Keratinocyte (primary cell): ENCODE measurements around the gene DAPK3. TPM values are rescaled to one million over a fixed set of nuclear protein-coding genes. Genes with fewer than 3 reads are reported as not detected.

ENCODE experiments used
- DNase-seq: peaks from one replicate; pipeline ENCODE4 v3.0.0-alpha.2; 2011; ENCODE audit warnings: low read depth, missing footprints, low spot score
- FAIRE-seq: peaks from 2 replicates; lab custom pipeline; 2011; peaks lifted over from hg19 to GRCh38; lab: Jason Lieb, UNC
- H2AFZ ChIP-seq: 2 replicates; pipeline ENCODE4 v1.6.0; 2012; ENCODE audit warnings: low read length, control low read depth, inconsistent platforms; ENCODE audit not compliant: control insufficient read depth
- H3K27ac ChIP-seq: 2 replicates; pipeline ENCODE4 v1.5.1; 2011; ENCODE audit warnings: low read length; ENCODE audit not compliant: control insufficient read depth, insufficient read depth
- H3K27me3 ChIP-seq: 3 replicates; pipeline ENCODE4 v1.6.0; 2011; ENCODE audit warnings: low read length; ENCODE audit not compliant: control insufficient read depth, insufficient read depth; ENCODE audit errors: extremely low read depth
- H3K36me3 ChIP-seq, 2 experiments: 2 replicates in 1 of 2; 3 replicates in 1 of 2; pipeline ENCODE4 v1.5.1; 2011; ENCODE audit warnings: low read length in 2 of 2, mild to moderate bottlenecking in 1 of 2; ENCODE audit not compliant: control insufficient read depth in 2 of 2, insufficient read depth in 2 of 2; ENCODE audit errors: extremely low read depth in 1 of 2
- H3K4me1 ChIP-seq: 3 replicates; pipeline ENCODE4 v1.5.1; 2011; ENCODE audit warnings: low read length; ENCODE audit not compliant: control insufficient read depth, insufficient read depth; ENCODE audit errors: extremely low read depth
- H3K4me2 ChIP-seq: 3 replicates; pipeline ENCODE4 v1.6.0; 2011; ENCODE audit warnings: low read depth, low read length; ENCODE audit not compliant: control insufficient read depth, insufficient read depth; ENCODE audit errors: extremely low read depth
- H3K4me3 ChIP-seq, 3 experiments: fragments of 200-600 bp in 1 of 3; sonication (generic) in 1 of 3; 2 replicates in 2 of 3; 3 replicates in 1 of 3; pipeline ENCODE4 v1.5.1; 2011 to 2016; ENCODE audit warnings: low read length in 3 of 3, mild to moderate bottlenecking in 3 of 3, control low read depth in 2 of 3, inconsistent platforms in 1 of 3, low read depth in 1 of 3, mixed read lengths in 1 of 3, mixed run types in 1 of 3, moderate library complexity in 1 of 3; ENCODE audit not compliant: control insufficient read depth in 2 of 3, insufficient read depth in 2 of 3; ENCODE audit errors: extremely low read depth in 1 of 3
- H3K79me2 ChIP-seq: 2 replicates; pipeline ENCODE4 v1.6.0; 2012; ENCODE audit warnings: low read length; ENCODE audit not compliant: control insufficient read depth, insufficient read depth
- H3K9ac ChIP-seq: 3 replicates; pipeline ENCODE4 v1.6.0; 2011; ENCODE audit warnings: low read length; ENCODE audit not compliant: control insufficient read depth, insufficient read depth; ENCODE audit errors: extremely low read depth
- H3K9me1 ChIP-seq: 3 replicates; pipeline ENCODE4 v1.6.0; 2011; ENCODE audit warnings: low read length; ENCODE audit not compliant: control insufficient read depth, insufficient read depth; ENCODE audit errors: extremely low read depth
- H3K9me3 ChIP-seq: 2 replicates; pipeline ENCODE4 v1.5.1; 2012; ENCODE audit warnings: low read depth, low read length; ENCODE audit not compliant: control insufficient read depth
- H4K20me1 ChIP-seq: 3 replicates; pipeline ENCODE4 v1.6.0; 2011; ENCODE audit warnings: low read length; ENCODE audit not compliant: control insufficient read depth, insufficient read depth; ENCODE audit errors: extremely low read depth
- EZH2 ChIP-seq: IDR thresholded peaks from one replicate; pipeline ENCODE4 v1.6.1; 2012; ENCODE audit warnings: inconsistent platforms, mild to moderate bottlenecking, low read length, moderate library complexity
- dilution Hi-C: fragments of 300-500 bp; cut with MboI; formaldehyde crosslinking; loops from one replicate; pipeline ENCODE4 v1.7.0; 2020; ENCODE audit warnings: low sequenced_read_pairs; ENCODE audit not compliant: extremely low pct_ligation_motif_present
- polyA plus RNA-seq, 5 experiments: library from polyadenylated mRNA; depleted of rRNA in 3 of 5; stranded (reverse) in 3 of 5; stranded (forward) in 1 of 5; unstranded in 1 of 5; fragments of >200 nt; gene quantifications; 1 replicate in 1 of 5; 2 replicates in 3 of 5; 3 replicates in 1 of 5; pipeline versions ENCODE4 v1.2.1 to v1.2.3, GENCODE V29; 2011 to 2012; ENCODE audit warnings: missing spikeins in 2 of 5, low read depth in 1 of 5, low replicate concordance in 1 of 5
- small RNA-seq, 3 experiments: library from RNA; depleted of rRNA; stranded (forward); fragments of <200 nt; gene quantifications; one replicate each; pipeline ENCODE3, GENCODE V24; 2012; ENCODE audit warnings: low read depth in 3 of 3, low replicate concordance in 1 of 3; ENCODE audit not compliant: insufficient read length in 3 of 3
- TF ChIP-seq, protein P1 (sequence below), 3 experiments: IDR thresholded peaks in 1 of 3; conservative IDR thresholded peaks in 1 of 3; optimal IDR thresholded peaks in 1 of 3; 2 replicates in 2 of 3; 3 replicates in 1 of 3; pipeline versions ENCODE3 to v1.5.1; 2011; ENCODE audit warnings: low read length in 3 of 3, mild to moderate bottlenecking in 3 of 3, moderate library complexity in 2 of 3, control low read depth in 1 of 3, inconsistent platforms in 1 of 3; ENCODE audit not compliant: insufficient read depth in 2 of 3; ENCODE audit errors: extremely low read depth in 1 of 3

DAPK3 gene
- polyA plus RNA-seq, 1 donor (not counting 4 experiments of a cell fraction or from before 2014, with no cell fraction given): 57.3 TPM

DNA sequence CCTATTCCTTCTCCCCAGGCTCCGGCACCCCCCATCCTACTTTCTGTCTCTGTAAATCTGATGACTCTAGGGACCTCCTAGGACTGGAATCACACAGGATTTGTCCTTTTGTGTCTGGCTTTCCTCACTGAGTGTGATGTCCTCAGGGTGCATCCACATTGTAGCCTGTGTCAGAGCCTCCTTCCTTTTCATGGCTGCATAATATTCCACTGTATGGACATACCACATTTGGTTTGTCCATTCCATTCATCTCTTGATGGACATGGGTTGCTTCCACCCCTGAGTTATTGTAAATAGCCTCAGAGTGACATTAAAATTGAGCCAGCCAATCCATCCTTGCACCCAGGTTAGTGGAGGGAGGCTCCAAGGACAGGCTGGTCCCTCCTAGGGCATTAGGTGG, 60.8 kb downstream of the DAPK3 start:
- Histone ChIP-seq H3K27me3 (no peaks in the 10 kb centered on the region), H3K4me1 (no peaks in the 10 kb centered on the region), H3K27ac (no peak overlapping the region), H3K79me2 (no peaks in the 10 kb centered on the region), H3K36me3 (no peaks in the 10 kb centered on the region), H3K4me2 (no peak overlapping the region), H2AFZ (no peak overlapping the region), H3K9me1 (no peaks in the 10 kb centered on the region), H3K9ac (no peak overlapping the region), H3K4me3 (no peak overlapping the region), H3K9me3 (peaks cover 5% of the 10 kb centered on the region), H4K20me1 (no peaks in the 10 kb centered on the region)
- DNase-seq: no peak
- no peak for FAIRE-seq
- dilution Hi-C loops: no loop called here
- no peak for TF ChIP-seq EZH2
- TF ChIP-seq, protein P1, sequence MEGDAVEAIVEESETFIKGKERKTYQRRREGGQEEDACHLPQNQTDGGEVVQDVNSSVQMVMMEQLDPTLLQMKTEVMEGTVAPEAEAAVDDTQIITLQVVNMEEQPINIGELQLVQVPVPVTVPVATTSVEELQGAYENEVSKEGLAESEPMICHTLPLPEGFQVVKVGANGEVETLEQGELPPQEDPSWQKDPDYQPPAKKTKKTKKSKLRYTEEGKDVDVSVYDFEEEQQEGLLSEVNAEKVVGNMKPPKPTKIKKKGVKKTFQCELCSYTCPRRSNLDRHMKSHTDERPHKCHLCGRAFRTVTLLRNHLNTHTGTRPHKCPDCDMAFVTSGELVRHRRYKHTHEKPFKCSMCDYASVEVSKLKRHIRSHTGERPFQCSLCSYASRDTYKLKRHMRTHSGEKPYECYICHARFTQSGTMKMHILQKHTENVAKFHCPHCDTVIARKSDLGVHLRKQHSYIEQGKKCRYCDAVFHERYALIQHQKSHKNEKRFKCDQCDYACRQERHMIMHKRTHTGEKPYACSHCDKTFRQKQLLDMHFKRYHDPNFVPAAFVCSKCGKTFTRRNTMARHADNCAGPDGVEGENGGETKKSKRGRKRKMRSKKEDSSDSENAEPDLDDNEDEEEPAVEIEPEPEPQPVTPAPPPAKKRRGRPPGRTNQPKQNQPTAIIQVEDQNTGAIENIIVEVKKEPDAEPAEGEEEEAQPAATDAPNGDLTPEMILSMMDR (optimal IDR thresholded peaks at IDR 0.05 in 1 of 3, IDR thresholded peaks at IDR 0.05 in 1 of 3, conservative IDR thresholded peaks at IDR 0.05 in 1 of 3; ENCODE audit: extremely low read depth in 1 of 3, insufficient read depth in 2 of 3, low read length in 3 of 3): no peak

Small RNA genes within 50 kb of the gene (small RNA-seq; reads per million reads assigned to genes)
- gene RN7SL202P (0 reads per million in 3 experiments), gene SNORD37 (59.0 to 3,040 (median 417) reads per million in 3 experiments)

Other genes starting within 250 kb of the DAPK3 start
- gene APBA3, start 209.4 kb downstream of the DAPK3 start, polyA plus RNA-seq: 5.6 to 14.0 TPM (median 6.7 TPM) in 3 replicates
- gene MRPL54, start 208.4 kb downstream of the DAPK3 start, polyA plus RNA-seq: 27.0 to 35.6 TPM (median 30.0 TPM) in 3 replicates
- gene RAX2, start 198.9 kb downstream of the DAPK3 start, polyA plus RNA-seq: not detected in 3 replicates
- gene MATK, start 184.7 kb downstream of the DAPK3 start, polyA plus RNA-seq: 0.05 to 0.27 TPM (median 0.16 TPM) in 3 replicates
- gene ZFR2, start 102.1 kb downstream of the DAPK3 start, polyA plus RNA-seq: not detected in 3 replicates
- not detected in 3 replicates for gene ATCAY, start 90.4 kb downstream of the DAPK3 start, polyA plus RNA-seq
- gene NMRK2, start 38.0 kb downstream of the DAPK3 start, polyA plus RNA-seq: not detected in 3 replicates
- gene EEF2, start 14.4 kb upstream of the DAPK3 start, polyA plus RNA-seq: 884 to 1,193 TPM (median 1,022 TPM) in 3 replicates
- 6.1 to 11.4 TPM (median 7.5 TPM) in 3 replicates for gene PIAS4, start 36.6 kb upstream of the DAPK3 start, polyA plus RNA-seq
- 3.7 to 9.8 TPM (median 7.2 TPM) in 3 replicates for gene ZBTB7A, start 95.8 kb upstream of the DAPK3 start, polyA plus RNA-seq
- gene MAP2K2, start 153.0 kb upstream of the DAPK3 start, polyA plus RNA-seq: 61.8 to 97.9 TPM (median 89.5 TPM) in 3 replicates
- gene CREB3L3, start 182.5 kb upstream of the DAPK3 start, polyA plus RNA-seq: not detected in 3 replicates
- gene SIRT6, start 211.5 kb upstream of the DAPK3 start, polyA plus RNA-seq: 14.6 to 28.6 TPM (median 17.4 TPM) in 3 replicates
- 0.02 to 0.15 TPM (median 0.07 TPM) in 3 replicates for gene ANKRD24, start 211.6 kb upstream of the DAPK3 start, polyA plus RNA-seq